WTC11 (cell line): Measurements from ENCODE around the gene POLK. TPM values are rescaled to one million over a fixed set of nuclear protein-coding genes. Genes with fewer than 3 reads are reported as not detected.
"Not testable (repeated sequence)": the region's sequence is repeated elsewhere in the genome, so short reads cannot be mapped to it uniquely, and the experiment has no call there.

ENCODE experiments used
- ATAC-seq: fragments of 200-7000 bp; cut with Tn5 transposase; 2 replicates; pipeline ENCODE4 v1.10.0; 2021; ENCODE audit warnings: mild to moderate bottlenecking, moderate library complexity
- CTCF ChIA-PET: fragments of 300-600 bp; sonication (Branson Sonifier 250); formaldehyde crosslinking; loops from one replicate; lab custom pipeline; 2021; ENCODE audit warnings: antibody characterized with exemption; lab: Charles Lee
- POLR2A ChIA-PET: fragments of 350-600 bp; sonication (Branson Sonifier 250); formaldehyde crosslinking; loops from one replicate; lab custom pipeline; 2021; ENCODE audit warnings: antibody characterized with exemption; lab: Charles Lee
- DNase-seq: peaks from one replicate; pipeline ENCODE4 v3.0.0; 2021; ENCODE audit warnings: low spot score
- H3K27ac Mint-ChIP-seq: 2 replicates; pipeline ENCODE4 v1.8.0; 2021; ENCODE audit warnings: mixed read lengths
- H3K27me3 Mint-ChIP-seq: 2 replicates; pipeline ENCODE4 v1.8.0; 2021; ENCODE audit warnings: low read depth, mild to moderate bottlenecking, moderate library complexity, mixed read lengths
- H3K36me3 Mint-ChIP-seq: 2 replicates; pipeline ENCODE4 v1.8.0; 2021; ENCODE audit warnings: mixed read lengths
- H3K4me1 Mint-ChIP-seq: 2 replicates; pipeline ENCODE4 v1.8.0; 2022; ENCODE audit warnings: mixed read lengths
- H3K4me3 Mint-ChIP-seq: 2 replicates; pipeline ENCODE4 v1.8.0; 2021; ENCODE audit warnings: mild to moderate bottlenecking, moderate library complexity, mixed read lengths
- H3K9me3 Mint-ChIP-seq: 2 replicates; pipeline ENCODE4 v1.8.0; 2021; ENCODE audit warnings: mixed read lengths
- MXD4 ChIP-seq: fragments of 250-450 bp; sonication (Bioruptor Pico); IDR thresholded peaks from 2 replicates; pipeline ENCODE4 v1.8.0; 2021; ENCODE audit warnings: mild to moderate bottlenecking, moderate library complexity, borderline replicate concordance
- NFYB ChIP-seq: sonication (generic); formaldehyde crosslinking; conservative IDR thresholded peaks from 2 replicates; pipeline ENCODE4 v1.8.0; 2022; ENCODE audit warnings: low read depth, missing genetic modification reagents
- NR2C2 ChIP-seq: sonication (generic); formaldehyde crosslinking; IDR thresholded peaks from 2 replicates; pipeline ENCODE4 v1.8.0; 2022; ENCODE audit warnings: mild to moderate bottlenecking, missing genetic modification reagents
- TEAD4 ChIP-seq: sonication (generic); formaldehyde crosslinking; IDR thresholded peaks from 2 replicates; pipeline ENCODE4 v1.8.0; 2022; ENCODE audit warnings: mild to moderate bottlenecking, missing genetic modification reagents
- ZNF396 ChIP-seq: fragments of 250-450 bp; sonication (Bioruptor Pico); IDR thresholded peaks from 2 replicates; pipeline ENCODE4 v1.8.0; 2021; ENCODE audit warnings: mild to moderate bottlenecking, moderate library complexity, borderline replicate concordance
- total RNA-seq: library from RNA; stranded (reverse); gene quantifications from 3 replicates; pipeline ENCODE4 v1.2.3, GENCODE V29; 2021
- TF ChIP-seq, protein P1 (sequence below): sonication (generic); formaldehyde crosslinking; IDR thresholded peaks from 2 replicates; pipeline ENCODE4 v1.8.0; 2023; ENCODE audit warnings: missing genetic modification reagents, mild to moderate bottlenecking, borderline replicate concordance
- TF ChIP-seq, protein P2 (sequence below): fragments of 250-450 bp; sonication (Bioruptor Pico); IDR thresholded peaks from 2 replicates; pipeline ENCODE4 v1.8.0; 2021; ENCODE audit warnings: mild to moderate bottlenecking
- TF ChIP-seq, protein P3 (sequence below): sonication (generic); formaldehyde crosslinking; conservative IDR thresholded peaks from 2 replicates; pipeline ENCODE4 v1.8.1; 2023; ENCODE audit warnings: mild to moderate bottlenecking, low read depth, missing genetic modification reagents, moderate library complexity
- TF ChIP-seq, protein P4 (sequence below): sonication (generic); formaldehyde crosslinking; IDR thresholded peaks from 2 replicates; pipeline ENCODE4 v1.8.1; 2023; ENCODE audit warnings: mild to moderate bottlenecking, missing genetic modification reagents

Gene POLK
- total RNA-seq, 1 experiment from 2014 or later: 7.1 TPM

DNA sequence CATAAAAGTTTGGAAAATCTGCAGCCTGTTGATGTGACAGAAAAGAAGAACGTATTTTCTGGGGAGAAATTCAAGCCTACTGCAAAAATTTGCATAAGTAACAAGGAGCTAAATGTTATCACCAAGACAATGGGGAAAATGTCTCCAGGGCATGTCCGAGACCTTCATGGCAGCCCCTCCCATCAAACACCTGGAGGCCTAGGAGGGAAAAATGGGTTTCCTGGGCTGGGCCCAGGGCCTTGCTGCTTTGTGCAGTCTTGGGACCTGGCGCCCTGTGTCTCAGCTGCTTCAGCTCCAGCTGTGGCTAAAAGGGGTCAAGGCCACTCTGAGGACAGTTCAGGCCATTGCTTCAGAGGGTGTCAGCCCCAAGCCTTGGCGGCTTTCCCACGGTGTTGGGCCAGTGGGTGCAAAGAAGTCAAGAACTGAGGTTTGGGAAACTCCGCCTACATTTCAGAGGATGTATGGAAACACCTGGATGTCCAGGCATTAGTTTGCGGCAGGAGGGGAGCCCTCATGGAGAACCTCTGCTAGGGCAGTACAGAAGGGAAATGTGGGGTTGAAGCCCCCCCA, 13.4 kb upstream of the POLK start (continued):
- TF ChIP-seq, protein P1, sequence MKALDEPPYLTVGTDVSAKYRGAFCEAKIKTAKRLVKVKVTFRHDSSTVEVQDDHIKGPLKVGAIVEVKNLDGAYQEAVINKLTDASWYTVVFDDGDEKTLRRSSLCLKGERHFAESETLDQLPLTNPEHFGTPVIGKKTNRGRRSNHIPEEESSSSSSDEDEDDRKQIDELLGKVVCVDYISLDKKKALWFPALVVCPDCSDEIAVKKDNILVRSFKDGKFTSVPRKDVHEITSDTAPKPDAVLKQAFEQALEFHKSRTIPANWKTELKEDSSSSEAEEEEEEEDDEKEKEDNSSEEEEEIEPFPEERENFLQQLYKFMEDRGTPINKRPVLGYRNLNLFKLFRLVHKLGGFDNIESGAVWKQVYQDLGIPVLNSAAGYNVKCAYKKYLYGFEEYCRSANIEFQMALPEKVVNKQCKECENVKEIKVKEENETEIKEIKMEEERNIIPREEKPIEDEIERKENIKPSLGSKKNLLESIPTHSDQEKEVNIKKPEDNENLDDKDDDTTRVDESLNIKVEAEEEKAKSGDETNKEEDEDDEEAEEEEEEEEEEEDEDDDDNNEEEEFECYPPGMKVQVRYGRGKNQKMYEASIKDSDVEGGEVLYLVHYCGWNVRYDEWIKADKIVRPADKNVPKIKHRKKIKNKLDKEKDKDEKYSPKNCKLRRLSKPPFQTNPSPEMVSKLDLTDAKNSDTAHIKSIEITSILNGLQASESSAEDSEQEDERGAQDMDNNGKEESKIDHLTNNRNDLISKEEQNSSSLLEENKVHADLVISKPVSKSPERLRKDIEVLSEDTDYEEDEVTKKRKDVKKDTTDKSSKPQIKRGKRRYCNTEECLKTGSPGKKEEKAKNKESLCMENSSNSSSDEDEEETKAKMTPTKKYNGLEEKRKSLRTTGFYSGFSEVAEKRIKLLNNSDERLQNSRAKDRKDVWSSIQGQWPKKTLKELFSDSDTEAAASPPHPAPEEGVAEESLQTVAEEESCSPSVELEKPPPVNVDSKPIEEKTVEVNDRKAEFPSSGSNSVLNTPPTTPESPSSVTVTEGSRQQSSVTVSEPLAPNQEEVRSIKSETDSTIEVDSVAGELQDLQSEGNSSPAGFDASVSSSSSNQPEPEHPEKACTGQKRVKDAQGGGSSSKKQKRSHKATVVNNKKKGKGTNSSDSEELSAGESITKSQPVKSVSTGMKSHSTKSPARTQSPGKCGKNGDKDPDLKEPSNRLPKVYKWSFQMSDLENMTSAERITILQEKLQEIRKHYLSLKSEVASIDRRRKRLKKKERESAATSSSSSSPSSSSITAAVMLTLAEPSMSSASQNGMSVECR (CRISPR knock-in tag): no peak
- TF ChIP-seq TEAD4 (CRISPR knock-in tag) (no peak), ZNF396 (CRISPR knock-in tag) (no peak), NR2C2 (no peak), MXD4 (CRISPR knock-in tag) (no peak)
- TF ChIP-seq, protein P2, sequence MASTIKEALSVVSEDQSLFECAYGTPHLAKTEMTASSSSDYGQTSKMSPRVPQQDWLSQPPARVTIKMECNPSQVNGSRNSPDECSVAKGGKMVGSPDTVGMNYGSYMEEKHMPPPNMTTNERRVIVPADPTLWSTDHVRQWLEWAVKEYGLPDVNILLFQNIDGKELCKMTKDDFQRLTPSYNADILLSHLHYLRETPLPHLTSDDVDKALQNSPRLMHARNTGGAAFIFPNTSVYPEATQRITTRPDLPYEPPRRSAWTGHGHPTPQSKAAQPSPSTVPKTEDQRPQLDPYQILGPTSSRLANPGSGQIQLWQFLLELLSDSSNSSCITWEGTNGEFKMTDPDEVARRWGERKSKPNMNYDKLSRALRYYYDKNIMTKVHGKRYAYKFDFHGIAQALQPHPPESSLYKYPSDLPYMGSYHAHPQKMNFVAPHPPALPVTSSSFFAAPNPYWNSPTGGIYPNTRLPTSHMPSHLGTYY (CRISPR knock-in tag): no peak
- TF ChIP-seq, protein P3, sequence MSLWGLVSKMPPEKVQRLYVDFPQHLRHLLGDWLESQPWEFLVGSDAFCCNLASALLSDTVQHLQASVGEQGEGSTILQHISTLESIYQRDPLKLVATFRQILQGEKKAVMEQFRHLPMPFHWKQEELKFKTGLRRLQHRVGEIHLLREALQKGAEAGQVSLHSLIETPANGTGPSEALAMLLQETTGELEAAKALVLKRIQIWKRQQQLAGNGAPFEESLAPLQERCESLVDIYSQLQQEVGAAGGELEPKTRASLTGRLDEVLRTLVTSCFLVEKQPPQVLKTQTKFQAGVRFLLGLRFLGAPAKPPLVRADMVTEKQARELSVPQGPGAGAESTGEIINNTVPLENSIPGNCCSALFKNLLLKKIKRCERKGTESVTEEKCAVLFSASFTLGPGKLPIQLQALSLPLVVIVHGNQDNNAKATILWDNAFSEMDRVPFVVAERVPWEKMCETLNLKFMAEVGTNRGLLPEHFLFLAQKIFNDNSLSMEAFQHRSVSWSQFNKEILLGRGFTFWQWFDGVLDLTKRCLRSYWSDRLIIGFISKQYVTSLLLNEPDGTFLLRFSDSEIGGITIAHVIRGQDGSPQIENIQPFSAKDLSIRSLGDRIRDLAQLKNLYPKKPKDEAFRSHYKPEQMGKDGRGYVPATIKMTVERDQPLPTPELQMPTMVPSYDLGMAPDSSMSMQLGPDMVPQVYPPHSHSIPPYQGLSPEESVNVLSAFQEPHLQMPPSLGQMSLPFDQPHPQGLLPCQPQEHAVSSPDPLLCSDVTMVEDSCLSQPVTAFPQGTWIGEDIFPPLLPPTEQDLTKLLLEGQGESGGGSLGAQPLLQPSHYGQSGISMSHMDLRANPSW (CRISPR knock-in tag): no peak

DNA sequence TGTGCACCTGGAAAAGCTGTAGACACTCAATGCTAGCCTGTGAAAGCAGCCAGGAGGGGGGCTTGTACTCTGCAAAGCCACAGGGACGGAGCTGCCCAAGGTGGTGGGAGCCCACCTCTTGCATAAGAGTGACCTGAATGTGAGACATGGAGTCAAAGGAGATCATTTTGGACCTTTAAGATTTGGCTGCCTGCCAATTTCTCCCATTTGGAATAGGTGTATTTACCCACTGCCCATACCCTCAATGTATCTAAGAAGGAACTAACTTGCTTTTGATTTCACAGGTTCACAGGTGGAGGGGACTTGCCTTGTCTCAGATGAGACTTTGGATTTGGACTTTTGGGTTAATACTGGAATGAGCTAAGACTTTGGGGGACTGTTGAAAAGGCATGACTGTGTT, 12.8 kb upstream of the POLK start:
- H3K27me3 Mint-ChIP-seq: not testable (repeated sequence)
- peaks cover 14% of the 10 kb centered on the region for H3K36me3 Mint-ChIP-seq

DNA sequence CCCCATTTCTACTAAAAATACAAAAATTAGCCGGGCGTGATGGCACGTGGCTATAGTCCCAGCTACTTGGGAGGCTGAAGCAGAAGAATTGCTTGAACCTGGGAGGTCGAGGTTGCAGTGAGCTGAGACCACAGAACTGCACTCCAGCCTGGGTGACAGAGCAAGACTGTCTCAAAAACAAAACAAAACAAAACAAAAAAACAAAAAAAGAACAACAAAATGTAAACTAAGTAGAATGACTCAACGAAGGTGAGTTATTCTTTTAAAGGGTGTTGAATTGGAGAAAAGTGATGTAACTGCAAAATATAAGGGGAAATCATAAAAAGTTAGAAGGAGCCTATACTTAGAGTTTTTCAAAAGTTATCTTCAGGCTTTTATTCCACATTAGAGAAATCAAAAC, 6.6 kb upstream of the POLK start:
- Mint-ChIP-seq H3K27ac (peak overlapping the region; percentile 28; the same call in 1 of the 2 replicates), H3K4me1 (peaks cover 17% of the 10 kb centered on the region), H3K9me3 (peaks cover 10% of the 10 kb centered on the region)
- H3K36me3 Mint-ChIP-seq, DNase-seq, H3K4me3 Mint-ChIP-seq, ATAC-seq, POLR2A ChIA-PET, H3K27me3 Mint-ChIP-seq, CTCF ChIA-PET: not testable (repeated sequence)

More for the DNA sequence above, 12.8 kb upstream of the POLK start:
- ATAC-seq, CTCF ChIA-PET, H3K4me3 Mint-ChIP-seq, H3K9me3 Mint-ChIP-seq, DNase-seq: not testable (repeated sequence)
- Mint-ChIP-seq H3K4me1 (peaks cover 42% of the 10 kb centered on the region), H3K27ac (peak overlapping the region; percentile 20; the same call in 1 of the 2 replicates)
- POLR2A ChIA-PET: interaction anchor here (0.6 kb wide), 1 partner anchor 11 kb away, joined by 3 read pairs; no protein-coding TSS in a partner anchor

DNA sequence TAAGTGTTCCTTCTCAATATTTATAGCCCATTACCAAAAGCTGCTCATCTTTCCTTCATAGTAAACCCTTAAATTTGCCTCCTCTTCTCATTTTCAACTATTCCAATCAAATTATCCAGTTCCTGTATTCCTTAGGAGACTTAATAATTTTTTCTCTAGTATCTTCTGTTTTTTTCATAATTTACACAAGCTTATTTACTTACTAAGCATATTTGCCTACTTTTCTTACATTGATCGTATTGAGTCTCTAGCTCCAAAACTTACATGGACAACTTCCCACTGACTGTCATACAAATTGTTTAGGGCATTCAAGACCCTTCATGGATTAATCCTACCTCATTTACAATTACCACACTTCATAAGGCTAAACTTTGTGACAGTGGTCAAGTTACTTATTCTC, 3.9 kb upstream of the POLK start:
- CTCF ChIA-PET: no interaction called here
- peaks cover 10% of the 10 kb centered on the region for H3K9me3 Mint-ChIP-seq
- H3K4me3 Mint-ChIP-seq: no peak overlapping the region
- no peak for DNase-seq
- H3K36me3 Mint-ChIP-seq: peaks cover 6% of the 10 kb centered on the region; the same call in 1 of the 2 replicates
- peaks cover 21% of the 10 kb centered on the region for H3K4me1 Mint-ChIP-seq
- ATAC-seq: no peak
- H3K27me3 Mint-ChIP-seq: no peaks in the 10 kb centered on the region
- no peak for TF ChIP-seq NFYB
- TF ChIP-seq, protein P4, sequence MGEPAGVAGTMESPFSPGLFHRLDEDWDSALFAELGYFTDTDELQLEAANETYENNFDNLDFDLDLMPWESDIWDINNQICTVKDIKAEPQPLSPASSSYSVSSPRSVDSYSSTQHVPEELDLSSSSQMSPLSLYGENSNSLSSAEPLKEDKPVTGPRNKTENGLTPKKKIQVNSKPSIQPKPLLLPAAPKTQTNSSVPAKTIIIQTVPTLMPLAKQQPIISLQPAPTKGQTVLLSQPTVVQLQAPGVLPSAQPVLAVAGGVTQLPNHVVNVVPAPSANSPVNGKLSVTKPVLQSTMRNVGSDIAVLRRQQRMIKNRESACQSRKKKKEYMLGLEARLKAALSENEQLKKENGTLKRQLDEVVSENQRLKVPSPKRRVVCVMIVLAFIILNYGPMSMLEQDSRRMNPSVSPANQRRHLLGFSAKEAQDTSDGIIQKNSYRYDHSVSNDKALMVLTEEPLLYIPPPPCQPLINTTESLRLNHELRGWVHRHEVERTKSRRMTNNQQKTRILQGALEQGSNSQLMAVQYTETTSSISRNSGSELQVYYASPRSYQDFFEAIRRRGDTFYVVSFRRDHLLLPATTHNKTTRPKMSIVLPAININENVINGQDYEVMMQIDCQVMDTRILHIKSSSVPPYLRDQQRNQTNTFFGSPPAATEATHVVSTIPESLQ: no peak
- H3K27ac Mint-ChIP-seq: no peak overlapping the region
- POLR2A ChIA-PET: no interaction called here
